ENCODE measurements around the gene IER2.

IER2 gene

DNA sequence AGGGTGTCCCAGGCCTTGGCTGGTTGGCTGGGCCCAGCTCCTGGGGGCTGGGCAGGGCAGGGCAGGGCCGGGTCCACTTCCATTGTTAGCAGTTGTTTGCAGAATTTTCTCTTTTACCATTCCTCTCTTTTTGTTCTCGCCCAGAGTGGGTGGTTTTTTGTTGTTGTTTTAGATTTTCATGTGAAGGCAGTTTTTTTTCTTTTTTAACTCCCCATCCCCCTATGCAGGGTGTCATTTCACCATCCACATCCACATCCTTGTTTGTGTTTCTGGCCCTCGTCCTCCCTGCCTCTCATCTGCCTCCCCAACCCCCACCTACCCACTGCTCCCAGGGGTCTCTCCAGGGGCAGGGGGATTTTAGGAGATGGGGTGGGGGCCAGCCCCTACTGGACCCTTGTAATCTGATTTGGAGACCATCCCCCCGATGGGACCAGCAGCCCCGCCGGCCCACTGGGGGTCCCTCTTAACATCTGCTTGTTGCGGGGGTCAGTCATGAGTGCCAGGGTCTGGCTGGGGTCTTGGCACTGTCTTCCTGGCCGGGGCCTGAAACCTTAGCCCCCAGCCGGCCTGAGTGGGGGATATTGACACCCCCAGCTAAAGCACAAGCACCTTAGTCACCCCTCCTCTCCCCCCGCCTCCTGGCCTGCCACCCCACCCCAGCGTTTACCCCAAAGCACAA, 10.4 kb upstream of the IER2 start:
- no peak for DNase-seq (ENCODE audit: low read depth)

DNA sequence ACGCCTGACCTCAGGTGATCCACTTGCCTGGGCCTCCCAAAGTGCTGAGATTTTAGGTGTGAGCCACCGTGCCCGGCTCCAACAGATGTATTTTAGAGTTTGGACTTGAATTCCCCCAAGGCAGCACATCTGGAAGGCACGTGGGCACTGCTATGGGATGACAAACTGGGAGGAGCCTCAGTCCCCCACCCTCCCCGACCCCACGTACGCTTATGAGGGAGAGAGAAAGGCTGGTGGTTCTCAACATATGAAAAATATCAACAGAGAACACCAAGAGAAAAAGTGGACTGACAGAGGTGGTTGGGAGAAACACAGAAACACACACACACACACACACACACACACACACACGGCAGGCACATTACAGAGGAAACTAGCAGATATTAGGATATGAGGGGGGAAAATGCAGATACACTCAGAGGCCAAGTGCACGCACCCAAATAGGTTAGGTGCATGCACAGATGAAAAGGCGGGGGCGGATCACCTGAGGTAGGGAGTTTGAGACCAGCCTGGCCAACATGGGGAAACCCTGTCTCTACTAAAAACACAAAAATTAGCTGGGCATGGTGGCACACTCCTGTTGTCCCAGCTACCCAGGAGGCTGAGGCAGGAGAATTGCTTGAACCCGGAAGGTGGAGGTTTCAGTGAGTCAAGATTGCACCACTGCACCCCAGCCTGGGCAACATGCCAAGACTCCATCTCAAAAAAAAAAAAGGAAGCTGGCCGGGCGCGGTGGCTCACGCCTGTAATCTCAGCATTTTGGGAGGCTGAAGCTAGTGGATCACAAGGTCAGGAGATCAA, 3.2 kb upstream of the IER2 start:
- DNase-seq (ENCODE audit: low read depth): peak; percentile 45

DNA sequence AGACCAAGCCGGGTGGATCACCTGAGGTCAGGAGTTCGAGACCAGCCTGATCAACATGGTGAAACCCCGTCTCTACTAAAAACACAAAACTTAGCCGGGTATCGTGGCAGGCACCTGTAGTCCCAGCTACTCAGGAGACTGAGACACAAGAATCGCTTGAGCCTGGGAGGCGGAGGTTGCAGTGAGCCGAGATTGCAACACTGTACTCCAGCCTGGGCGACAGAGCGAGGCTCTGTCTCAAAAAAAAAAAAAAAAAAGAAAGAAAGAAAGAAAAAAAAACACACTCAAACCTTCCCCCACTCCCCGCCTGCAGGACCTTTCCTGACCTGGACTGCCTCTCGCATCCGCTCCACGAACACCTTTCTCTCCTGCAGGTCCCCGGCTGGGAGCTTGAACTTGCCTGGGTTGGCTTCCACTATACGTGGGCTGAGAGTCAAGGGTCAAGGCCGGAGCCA, 1.0 kb upstream of the IER2 start:
- peak; percentile 19 for DNase-seq (ENCODE audit: low read depth)

DNA sequence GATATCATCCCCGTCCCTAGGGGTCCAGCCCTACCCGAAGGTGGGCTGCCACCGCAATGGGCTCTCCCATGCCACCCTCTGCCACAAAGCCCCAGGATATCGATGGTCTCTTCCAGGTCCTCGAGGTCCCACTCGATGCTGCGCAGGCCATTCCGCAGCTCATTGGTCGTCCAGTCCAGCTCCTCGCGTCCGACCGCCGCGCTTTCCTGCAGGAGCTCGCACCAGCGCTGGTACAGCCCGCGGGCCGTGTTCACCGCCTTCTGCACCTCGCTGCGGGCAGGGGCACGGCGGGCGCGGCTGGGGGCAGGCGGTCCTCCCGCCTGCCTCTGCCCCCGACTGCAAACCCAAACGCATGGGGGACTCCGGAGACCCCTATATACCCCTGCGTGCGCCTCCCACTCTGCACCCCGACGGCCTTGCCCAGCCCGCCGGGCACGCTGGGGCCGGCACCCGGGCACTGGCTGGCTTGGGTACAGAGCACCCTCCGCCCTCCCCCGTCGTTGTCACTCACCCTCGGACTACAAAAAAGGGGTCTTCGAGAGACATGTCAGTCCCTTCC, 504 bp upstream of the IER2 start:
- DNase-seq (ENCODE audit: low read depth): peak; percentile 76

DNA sequence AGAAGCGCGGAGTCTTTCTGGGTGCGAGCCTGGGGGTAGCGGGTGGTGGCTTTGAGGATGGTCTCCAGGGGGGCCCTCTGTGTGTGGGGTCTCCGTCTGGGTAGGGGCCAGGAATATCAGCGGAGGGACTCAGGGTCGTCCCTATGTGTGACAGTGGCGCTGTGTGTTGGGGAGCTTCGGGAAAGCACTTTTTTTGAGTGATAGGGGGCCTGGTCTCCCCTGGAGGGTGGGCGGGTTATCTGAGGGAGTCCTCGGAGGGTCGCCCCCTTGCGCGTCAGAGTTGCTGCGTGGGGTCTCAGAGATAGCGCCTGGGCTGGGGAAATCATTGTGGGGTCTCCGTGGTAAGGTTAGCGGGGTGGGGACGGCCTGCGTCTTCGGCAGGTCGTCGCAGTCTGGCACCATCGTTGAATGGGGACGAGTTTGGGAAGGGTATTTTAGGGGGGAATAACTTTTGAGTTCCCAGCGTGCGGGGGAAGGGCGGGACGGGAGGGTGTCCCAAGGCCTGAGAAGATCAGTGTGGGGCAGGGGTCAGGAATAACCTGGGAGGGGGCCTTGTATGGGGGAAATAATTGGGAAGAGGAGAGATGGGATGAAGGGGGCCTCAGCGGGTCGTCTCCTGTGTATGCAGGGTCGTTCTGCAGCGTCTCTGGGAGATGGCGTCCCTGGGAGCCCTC, 857 bp downstream of the IER2 start:
- DNase-seq (ENCODE audit: low read depth): peak; percentile 28

- DNase-seq (ENCODE audit: low read depth): peak; percentile 98
Measured at GRCh38 chr19:13151605-13152355, 1.6 kb downstream of the IER2 start.

DNA sequence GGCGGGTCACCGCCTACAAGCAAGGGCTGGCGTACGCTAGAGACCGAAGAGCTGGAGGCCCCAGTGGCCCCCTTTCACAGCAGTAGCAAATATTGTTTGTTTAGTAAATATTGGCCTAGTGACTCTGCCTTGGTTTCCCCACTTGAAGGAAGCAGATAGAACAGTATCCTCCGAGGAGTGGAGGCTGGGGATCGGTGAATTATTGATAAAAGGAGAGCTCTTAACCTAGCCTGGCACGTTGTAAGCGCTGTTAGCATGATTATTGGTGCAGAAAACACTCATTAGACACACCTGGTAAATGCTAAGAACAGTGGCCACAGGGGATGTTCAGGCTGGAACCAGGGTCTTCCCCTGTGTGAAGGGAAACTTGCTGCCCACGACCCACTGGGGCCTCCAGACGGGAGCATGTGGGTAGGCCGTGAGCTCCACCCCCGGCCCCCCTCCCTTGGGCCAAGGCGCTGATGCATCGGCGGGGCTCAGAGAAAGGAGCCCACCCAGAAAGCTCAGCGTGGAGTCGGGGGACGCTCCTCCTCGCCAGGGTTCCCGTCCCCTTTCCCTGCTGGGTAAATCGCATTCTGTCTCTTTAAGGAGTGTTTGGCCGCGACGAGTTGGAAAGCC, 2.3 kb downstream of the IER2 start:
- no peak for DNase-seq (ENCODE audit: low read depth)

DNA sequence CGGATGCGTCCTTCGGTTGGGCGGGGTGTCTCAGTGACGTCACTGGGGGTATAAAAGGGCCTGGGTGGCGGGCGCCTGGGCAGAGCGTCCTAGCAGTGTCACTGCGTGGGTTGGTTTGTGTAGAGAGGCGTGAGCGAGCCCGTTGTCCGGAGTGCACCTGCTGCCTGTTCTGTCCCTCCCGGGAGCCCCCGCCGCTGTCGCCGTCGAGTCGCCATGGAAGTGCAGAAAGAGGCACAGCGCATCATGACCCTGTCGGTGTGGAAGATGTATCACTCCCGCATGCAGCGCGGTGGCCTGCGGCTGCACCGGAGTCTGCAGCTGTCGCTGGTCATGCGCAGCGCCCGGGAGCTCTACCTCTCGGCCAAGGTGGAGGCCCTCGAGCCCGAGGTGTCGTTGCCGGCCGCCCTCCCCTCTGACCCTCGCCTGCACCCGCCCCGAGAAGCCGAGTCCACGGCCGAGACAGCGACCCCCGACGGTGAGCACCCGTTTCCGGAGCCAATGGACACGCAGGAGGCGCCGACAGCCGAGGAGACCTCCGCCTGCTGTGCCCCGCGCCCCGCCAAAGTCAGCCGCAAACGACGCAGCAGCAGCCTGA, 2.9 kb downstream of the IER2 start:
- peak; percentile 96 for DNase-seq (ENCODE audit: low read depth)

GRCh38 chr19:13153569-13154240, 3.5 kb downstream of the IER2 start:
- no peak for DNase-seq (ENCODE audit: low read depth)

DNA sequence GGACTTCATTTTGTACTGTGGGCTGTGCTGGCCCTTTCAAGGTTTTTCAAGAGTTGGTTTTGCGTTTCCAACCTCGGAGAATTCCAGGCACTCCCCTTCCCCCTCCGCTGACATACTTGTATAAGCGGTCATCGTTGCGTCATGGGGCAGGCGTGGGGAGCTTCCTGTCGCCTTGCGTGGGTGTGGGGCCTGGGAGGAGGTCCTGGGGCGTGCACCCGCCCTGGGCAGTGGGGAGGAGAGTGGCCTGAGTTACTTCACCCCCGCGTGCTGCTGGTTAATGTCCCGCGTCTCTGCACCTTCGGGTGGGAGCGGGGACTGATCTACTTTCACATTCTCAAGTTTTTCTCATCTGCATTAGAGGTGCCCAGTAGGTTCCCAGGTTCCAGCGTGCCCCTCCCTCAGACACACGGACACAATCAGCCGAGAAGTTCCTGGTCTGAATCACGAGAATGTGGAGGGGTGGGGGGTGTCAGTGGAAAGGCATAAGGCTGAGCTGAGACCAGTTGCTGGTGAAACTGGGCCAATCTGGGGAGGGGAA, 4.1 kb downstream of the IER2 start:
- peak; percentile 95 for DNase-seq (ENCODE audit: low read depth)

- DNase-seq (ENCODE audit: low read depth): peak; percentile 84
Measured at GRCh38 chr19:13154911-13155471, 4.8 kb downstream of the IER2 start.

GRCh38 chr19:13155472-13156359, 5.5 kb downstream of the IER2 start:
- peak; percentile 86 for DNase-seq (ENCODE audit: low read depth)

DNA sequence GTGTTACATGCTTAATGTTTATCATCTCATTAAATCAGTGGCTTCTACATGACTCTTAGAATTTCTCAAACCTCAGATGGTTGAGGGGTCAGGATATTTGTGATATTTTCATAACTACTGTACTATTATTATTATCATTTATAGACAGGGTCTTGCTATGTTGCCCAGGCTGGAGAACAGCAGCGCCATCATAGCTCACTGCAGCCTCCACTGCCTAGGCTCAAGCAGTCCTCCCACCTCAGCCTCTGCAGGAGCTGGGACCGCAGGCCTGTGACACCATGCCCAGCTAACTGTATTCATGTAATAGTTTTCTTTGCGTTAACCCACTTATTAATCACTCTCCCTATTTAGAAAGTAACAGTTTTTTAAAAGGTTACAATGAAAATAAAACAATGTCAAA, 9.5 kb downstream of the IER2 start:
- DNase-seq (ENCODE audit: low read depth): no peak

GRCh38 chr19:13160557-13160956, 10.3 kb downstream of the IER2 start:
- peak; percentile 74 for DNase-seq (ENCODE audit: low read depth)

DNA sequence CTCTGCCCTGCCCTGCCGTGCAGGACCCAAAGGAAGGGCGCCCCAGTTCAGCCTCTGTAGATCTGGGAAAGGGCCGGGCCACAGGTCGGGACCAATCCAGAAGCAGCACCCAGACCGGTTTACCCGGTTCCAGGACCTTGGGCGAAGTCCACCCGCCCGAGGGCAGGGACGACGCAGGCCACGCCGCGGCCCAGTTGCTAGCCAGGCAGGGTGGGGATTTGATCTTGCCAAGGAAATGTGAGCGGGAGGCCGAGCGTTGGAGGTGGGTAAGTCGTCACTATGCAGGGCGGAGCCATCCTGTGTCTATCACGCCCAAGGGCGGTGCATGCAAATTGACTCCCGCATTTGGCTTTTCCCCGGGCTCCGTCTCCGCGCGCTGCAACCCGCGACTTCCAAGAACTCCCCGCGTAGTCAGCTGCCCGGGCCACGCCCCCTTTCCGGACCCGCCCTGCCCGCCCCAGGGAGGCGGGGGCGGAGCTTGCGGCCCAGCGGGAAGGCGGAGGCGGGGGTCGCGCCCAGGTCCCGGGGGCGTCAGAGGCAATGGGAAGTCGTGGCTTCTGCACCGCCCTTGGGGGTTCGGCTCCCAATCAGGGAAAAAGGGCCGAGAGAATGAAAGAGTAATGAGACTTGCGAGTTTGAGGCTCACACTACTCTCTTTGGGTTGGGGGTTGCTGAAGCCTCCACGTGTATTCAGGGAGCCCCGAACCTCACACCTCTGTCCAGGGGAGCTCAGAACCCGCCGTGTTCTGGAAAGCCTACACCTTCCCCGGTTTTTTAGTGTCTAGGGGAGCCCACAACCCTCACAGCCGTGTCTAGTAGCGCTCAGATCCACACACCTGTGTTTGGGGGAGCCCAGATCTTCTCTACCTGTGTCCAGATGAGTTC, 12.8 kb downstream of the IER2 start:
- peak; percentile 99 for DNase-seq (ENCODE audit: low read depth)

GRCh38 chr19:13163609-13164342, 13.6 kb downstream of the IER2 start:
- DNase-seq (ENCODE audit: low read depth): peak; percentile 87

Measured in ELR (cell line).